Esophagus squamous epithelium (tissue), 4 donors: ENCODE measurements around the gene RTL10.

Source experiments
- POLR2A ChIP-seq, 4 donors: fragments of 450-650 bp; IDR thresholded peaks; one replicate each; pipeline ENCODE4 v1.6.1; 2017; ENCODE audit warnings: antibody characterized with exemption in 4 of 4, mild to moderate bottlenecking in 4 of 4, moderate library complexity in 3 of 4
- TF ChIP-seq, protein P1 (sequence below), 6 experiments: fragments of 450-650 bp in 4 of 6; fragments of 200-600 bp in 2 of 6; sonication (generic) in 2 of 6; IDR thresholded peaks; one replicate each; pipeline ENCODE4 v1.5.1; 2016 to 2019; ENCODE audit warnings: antibody characterized with exemption in 6 of 6, mild to moderate bottlenecking in 4 of 6, moderate library complexity in 4 of 6

DNA sequence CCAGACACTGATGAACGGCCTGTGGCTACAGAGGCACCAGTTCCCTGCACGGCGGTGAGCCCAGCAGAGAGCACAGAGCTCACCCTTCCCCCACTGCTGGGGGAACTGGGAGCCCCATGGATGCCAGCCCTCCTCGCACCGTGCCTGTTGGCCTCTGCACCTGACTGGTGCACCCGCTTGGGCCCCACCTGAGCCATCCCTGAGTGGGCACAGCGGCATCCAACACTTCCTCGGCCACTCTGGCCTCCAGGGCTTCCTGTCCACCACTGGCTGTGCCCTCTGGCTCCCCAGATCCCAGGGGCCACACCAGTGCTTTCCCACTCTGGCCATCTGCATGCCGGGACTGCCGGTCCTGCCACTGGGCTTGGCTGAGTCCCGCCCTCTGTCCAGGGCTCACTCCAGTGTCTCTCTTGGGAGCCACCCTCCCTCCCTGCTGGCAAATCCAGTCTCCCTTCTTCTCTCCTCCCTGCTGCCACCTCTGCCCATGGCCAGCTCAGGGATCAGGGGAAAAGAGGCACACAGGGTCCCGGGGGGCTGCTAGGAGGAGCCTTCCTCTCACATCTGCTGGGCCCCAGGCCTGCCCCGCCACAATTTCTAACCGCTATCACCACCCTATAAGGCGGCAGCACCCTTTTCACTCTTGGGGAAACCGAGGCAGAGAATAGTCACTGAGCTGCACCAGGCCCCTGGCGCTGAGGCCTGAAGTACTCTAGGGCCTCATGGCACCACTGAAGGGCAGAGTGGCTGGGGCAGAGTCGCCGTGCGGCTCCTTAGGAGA is 33.0 kb downstream of the RTL10 start:
- no peak for TF ChIP-seq POLR2A (IDR thresholded peaks at IDR 0.05)
- TF ChIP-seq, protein P1, sequence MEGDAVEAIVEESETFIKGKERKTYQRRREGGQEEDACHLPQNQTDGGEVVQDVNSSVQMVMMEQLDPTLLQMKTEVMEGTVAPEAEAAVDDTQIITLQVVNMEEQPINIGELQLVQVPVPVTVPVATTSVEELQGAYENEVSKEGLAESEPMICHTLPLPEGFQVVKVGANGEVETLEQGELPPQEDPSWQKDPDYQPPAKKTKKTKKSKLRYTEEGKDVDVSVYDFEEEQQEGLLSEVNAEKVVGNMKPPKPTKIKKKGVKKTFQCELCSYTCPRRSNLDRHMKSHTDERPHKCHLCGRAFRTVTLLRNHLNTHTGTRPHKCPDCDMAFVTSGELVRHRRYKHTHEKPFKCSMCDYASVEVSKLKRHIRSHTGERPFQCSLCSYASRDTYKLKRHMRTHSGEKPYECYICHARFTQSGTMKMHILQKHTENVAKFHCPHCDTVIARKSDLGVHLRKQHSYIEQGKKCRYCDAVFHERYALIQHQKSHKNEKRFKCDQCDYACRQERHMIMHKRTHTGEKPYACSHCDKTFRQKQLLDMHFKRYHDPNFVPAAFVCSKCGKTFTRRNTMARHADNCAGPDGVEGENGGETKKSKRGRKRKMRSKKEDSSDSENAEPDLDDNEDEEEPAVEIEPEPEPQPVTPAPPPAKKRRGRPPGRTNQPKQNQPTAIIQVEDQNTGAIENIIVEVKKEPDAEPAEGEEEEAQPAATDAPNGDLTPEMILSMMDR (IDR thresholded peaks at IDR 0.05) = no peak
